Inferior parietal cortex (tissue), 1 donor: ENCODE results near the gene EIF4E1B.
"Not testable (repeated sequence)": the region's sequence is repeated elsewhere in the genome, so short reads cannot be mapped to it uniquely, and the experiment has no call there.

Source experiments
- DNase-seq: peaks from one replicate; pipeline ENCODE4 v3.0.0-alpha.2; 2016; ENCODE audit errors: extremely low spot score

EIF4E1B gene

GRCh38 chr5:176629853-176630680 lies at the start of gene EIF4E1B, which contains the start of gene SNCB:
Gene EIF4E1B (plus strand): TSS chr5:176630675. CDS start chr5:176642788, 12,113 bp downstream.
Gene SNCB (minus strand): TSS chr5:176630534. CDS start chr5:176629654, 880 bp downstream.
- DNase-seq = no peak

- DNase-seq = no peak
Observed at GRCh38 chr5:176581361-176581760, 49.1 kb upstream of the EIF4E1B start.

- DNase-seq = no peak
Observed at GRCh38 chr5:176583076-176583475, 47.4 kb upstream of the EIF4E1B start.

GRCh38 chr5:176587398-176587797 lies 43.1 kb upstream of the EIF4E1B start:
- DNase-seq = no peak

GRCh38 chr5:176588297-176588696 lies 42.2 kb upstream of the EIF4E1B start:
- no peak for DNase-seq

- DNase-seq = no peak
Observed at GRCh38 chr5:176589039-176589769, 41.3 kb upstream of the EIF4E1B start.

GRCh38 chr5:176590035-176590717 lies 40.3 kb upstream of the EIF4E1B start:
- no peak for DNase-seq

- DNase-seq = not testable (repeated sequence)
Observed at GRCh38 chr5:176591667-176592066, 38.8 kb upstream of the EIF4E1B start.

GRCh38 chr5:176592573-176592972 lies 37.9 kb upstream of the EIF4E1B start:
- no peak for DNase-seq

- no peak for DNase-seq
Observed at GRCh38 chr5:176593273-176593869, 37.1 kb upstream of the EIF4E1B start.

- DNase-seq = no peak
Observed at GRCh38 chr5:176594554-176594953, 35.9 kb upstream of the EIF4E1B start.

GRCh38 chr5:176595386-176595943 lies 35.0 kb upstream of the EIF4E1B start:
- DNase-seq = no peak

- DNase-seq = no peak
Observed at GRCh38 chr5:176596069-176596644, 34.3 kb upstream of the EIF4E1B start.

- no peak for DNase-seq
Observed at GRCh38 chr5:176596689-176597416, 33.6 kb upstream of the EIF4E1B start.

- no peak for DNase-seq
Observed at GRCh38 chr5:176597417-176598389, 32.8 kb upstream of the EIF4E1B start.

- DNase-seq = not testable (repeated sequence)
Observed at GRCh38 chr5:176599749-176600430, 30.6 kb upstream of the EIF4E1B start.

- no peak for DNase-seq
Observed at GRCh38 chr5:176601901-176602482, 28.5 kb upstream of the EIF4E1B start.

GRCh38 chr5:176603091-176603490 lies 27.4 kb upstream of the EIF4E1B start:
- DNase-seq = no peak
